Cardiac fibroblast (primary cell): ENCODE measurements around the gene RLN3.
"Not testable (repeated sequence)": the region's sequence is repeated elsewhere in the genome, so short reads cannot be mapped to it uniquely, and the experiment has no call there.

Experiments used
- DNase-seq, 2 donors: peaks; one replicate each; pipeline versions ENCODE4 v3.0.0 to v3.0.0-alpha.2; 2010; ENCODE audit warnings: low read depth in 2 of 2
- H3K4me3 ChIP-seq, 2 donors: replicated peaks in 1 of 2; 1 replicate in 1 of 2; 2 replicates in 1 of 2; pipeline ENCODE4 v1.5.1; 2011; ENCODE audit warnings: low read depth in 2 of 2, low read length in 2 of 2, mild to moderate bottlenecking in 2 of 2, moderate library complexity in 1 of 2
- TF ChIP-seq, protein P1 (sequence below): IDR thresholded peaks from one replicate; pipeline ENCODE4 v1.5.1; 2011; ENCODE audit warnings: low read depth, mild to moderate bottlenecking, low read length, inconsistent platforms

Gene RLN3

DNA sequence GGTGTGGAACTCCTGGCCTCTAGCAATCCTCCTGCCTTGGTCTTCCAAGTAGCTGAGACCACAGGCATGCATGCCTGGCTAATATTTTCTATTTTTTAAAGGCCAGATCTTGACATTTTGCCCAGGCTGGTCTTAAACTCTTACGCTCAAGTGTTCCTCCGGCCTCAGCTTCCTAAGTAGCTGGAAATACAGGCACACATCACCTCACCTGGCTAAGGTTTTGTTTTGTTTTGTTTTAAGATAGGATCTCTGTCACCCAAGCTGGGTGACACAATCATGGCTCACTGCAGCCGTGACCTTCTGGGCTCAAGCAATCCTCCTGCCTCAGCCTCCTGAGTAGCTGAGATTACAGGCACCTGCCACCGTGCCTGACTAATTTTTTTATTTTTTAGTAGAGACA, 5.5 kb upstream of the RLN3 start:
- DNase-seq: peak in 1 of 2 donors; percentile 64
- no peak overlapping the region for H3K4me3 ChIP-seq

DNA sequence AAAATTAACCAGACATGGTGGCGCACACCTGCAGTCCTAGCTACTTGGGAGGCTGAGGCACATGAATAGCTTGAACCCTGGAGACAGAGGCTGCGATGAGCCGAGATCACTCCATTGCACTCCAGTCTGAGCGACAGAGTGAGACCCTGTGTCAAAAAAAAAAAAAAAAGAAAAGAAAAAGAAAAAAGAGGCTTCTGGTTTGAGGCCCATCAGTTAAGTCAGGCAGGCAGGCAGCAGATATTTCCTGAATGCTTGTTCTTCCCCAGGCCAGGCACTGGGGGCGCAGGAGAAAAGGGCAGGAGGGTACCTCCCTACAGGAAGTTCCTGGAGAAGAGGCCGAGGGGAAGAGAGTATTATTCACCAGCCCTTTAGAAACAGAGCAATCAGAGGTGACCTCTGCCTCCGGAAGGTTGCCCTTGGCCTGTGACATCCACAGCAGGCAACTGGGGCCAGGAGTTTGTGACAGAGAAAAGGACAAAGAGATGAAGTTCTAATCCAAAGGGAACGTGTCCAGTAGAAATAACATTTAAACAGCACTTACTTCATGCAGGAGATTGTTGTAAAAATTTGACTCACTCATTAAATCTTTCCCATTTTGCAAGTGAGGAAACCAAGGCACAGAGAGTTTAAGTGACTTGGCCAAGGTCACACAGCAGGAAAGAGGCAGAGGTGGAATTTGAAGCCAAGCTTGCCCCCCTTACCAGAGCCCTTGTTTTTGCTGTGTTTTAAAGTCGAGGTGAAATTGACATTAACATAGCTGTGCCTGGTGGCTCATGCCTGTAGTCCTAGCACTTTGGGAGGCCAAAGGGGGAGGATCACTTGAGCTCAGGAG, 4.3 kb upstream of the RLN3 start:
- H3K4me3 ChIP-seq: no peak overlapping the region
- DNase-seq: peak; percentile 65 to 83
- TF ChIP-seq, protein P1, sequence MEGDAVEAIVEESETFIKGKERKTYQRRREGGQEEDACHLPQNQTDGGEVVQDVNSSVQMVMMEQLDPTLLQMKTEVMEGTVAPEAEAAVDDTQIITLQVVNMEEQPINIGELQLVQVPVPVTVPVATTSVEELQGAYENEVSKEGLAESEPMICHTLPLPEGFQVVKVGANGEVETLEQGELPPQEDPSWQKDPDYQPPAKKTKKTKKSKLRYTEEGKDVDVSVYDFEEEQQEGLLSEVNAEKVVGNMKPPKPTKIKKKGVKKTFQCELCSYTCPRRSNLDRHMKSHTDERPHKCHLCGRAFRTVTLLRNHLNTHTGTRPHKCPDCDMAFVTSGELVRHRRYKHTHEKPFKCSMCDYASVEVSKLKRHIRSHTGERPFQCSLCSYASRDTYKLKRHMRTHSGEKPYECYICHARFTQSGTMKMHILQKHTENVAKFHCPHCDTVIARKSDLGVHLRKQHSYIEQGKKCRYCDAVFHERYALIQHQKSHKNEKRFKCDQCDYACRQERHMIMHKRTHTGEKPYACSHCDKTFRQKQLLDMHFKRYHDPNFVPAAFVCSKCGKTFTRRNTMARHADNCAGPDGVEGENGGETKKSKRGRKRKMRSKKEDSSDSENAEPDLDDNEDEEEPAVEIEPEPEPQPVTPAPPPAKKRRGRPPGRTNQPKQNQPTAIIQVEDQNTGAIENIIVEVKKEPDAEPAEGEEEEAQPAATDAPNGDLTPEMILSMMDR: peak; percentile 70

More for the DNA sequence above, 5.5 kb upstream of the RLN3 start:
- TF ChIP-seq, protein P1: no peak

DNA sequence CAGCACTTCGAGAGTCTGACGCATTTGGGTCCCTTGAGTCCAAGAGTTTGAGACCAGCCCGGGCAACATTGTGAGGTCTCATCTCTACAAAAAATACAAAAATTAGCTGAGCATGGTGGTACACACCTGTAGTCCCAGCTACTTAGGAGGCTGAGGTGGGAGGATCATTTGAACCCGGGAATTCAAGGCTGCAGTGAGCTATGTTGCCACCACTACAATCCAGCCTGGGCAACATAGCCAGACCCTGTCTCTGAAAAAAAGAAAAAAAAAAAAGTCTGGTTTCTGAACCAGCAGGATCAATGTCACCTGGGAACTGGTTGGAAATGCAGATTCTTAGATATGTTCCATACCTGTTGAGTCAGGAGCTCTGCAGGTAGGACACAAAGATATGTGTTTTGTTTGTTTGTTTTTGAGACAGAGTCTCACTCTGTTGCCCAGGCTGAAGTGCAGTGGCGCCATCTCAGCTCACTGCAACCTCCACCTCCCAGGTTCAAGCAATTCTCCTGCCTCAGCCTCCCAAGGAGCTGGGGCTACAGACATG, 1.2 kb upstream of the RLN3 start:
- DNase-seq, H3K4me3 ChIP-seq: not testable (repeated sequence)

DNA sequence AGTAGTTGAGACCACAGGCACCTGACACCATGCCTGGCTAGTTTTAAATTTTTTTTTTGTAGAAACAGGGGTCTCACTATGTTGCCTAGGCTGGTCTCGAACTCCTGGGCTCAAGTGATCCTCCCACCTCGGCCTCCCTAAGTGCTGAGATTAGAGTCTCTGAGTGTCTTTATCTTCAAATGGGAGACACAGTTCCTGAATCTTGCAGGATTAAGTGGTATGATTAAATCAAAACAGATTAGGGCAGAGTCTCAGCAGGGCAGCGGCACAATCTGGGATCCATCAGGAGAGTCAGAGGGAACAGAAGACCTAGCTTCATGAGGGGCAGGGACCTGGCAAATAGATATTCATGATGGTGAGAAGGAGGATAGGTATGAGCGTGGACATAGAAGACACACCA, 953 bp downstream of the RLN3 start:
- DNase-seq: no peak
- TF ChIP-seq, protein P1: no peak
- no peak overlapping the region for H3K4me3 ChIP-seq

- DNase-seq: no peak
- TF ChIP-seq, protein P1: no peak
- peak overlapping the region; percentile 66 to 69 for H3K4me3 ChIP-seq
Measured at GRCh38 chr19:14030997-14031718, 3.2 kb downstream of the RLN3 start.

DNA sequence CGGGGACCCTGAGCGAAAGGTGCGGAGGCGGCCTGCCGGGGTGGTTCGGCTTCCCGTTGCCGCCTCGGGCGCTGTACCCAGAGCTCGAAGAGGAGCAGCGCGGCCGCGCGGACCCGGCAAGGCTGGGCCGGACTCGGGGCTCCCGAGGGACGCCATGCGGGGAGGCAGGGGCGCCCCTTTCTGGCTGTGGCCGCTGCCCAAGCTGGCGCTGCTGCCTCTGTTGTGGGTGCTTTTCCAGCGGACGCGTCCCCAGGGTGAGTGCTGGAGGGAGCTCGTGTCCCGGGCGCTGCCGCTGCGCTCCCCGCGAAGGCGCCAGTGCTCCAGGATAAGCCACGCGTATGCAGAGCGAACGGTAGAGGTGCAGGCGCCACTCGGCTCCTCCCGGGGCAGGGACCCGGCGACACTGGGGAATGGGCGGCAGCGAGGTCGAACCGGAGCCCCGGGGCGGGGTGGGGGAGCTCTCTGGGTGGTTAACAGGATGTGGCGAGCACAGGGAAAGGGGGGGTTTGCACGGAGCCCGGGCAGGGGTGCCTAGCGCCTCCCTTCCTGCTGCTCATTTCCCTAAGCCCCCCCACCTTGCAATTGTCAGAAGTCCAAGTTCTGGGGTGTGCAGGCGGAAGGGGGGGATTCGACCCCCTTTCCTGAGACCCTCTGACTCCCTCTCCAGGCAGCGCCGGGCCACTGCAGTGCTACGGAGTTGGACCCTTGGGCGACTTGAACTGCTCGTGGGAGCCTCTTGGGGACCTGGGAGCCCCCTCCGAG, 4.0 kb downstream of the RLN3 start, which contains the start of gene IL27RA:
IL27RA (plus strand) TSS at position 44 of the 762 bp plus-strand sequence; CDS start at position 155, 111 bp downstream.
- H3K4me3 ChIP-seq: peak within 1 kb of the TSS; percentile 66 to 69
- TF ChIP-seq, protein P1: peak; percentile 82
- peak; percentile 43 to 50 for DNase-seq
